ENCODE results near the gene ZDHHC14.
"Not testable (repeated sequence)": the region's sequence is repeated elsewhere in the genome, so short reads cannot be mapped to it uniquely, and the experiment has no call there.

ZDHHC14 gene

GRCh38 chr6:157690441-157691210, 309.6 kb downstream of the ZDHHC14 start:
- TF ChIP-seq CTCF (IDR thresholded peaks at IDR 0.05; ENCODE audit: extremely low read depth, missing control alignments), result no peak

DNA sequence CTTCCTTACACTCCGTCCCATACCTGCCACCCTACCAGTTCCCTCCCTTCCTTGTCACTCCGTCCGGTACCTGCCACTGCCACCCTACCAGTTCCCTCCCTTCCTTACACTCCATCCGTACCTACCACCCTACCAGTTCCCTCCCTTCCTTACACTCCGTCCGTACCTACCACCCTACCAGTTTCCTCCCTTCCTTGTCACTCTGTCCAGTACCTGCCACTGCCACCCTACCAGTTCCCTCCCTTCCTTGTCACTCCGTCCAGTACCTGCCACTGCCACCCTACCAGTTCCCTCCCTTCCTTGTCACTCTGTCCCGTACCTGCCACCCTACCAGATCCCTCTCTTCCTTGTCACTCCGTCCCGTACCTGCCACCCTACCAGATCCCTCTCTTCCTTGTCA, 310.6 kb downstream of the ZDHHC14 start:
- DNase-seq (ENCODE audit: low spot score), result not testable (repeated sequence)

More at GRCh38 chr6:157690441-157691210, 309.6 kb downstream of the ZDHHC14 start:
- DNase-seq (ENCODE audit: low spot score), result no peak

DNA sequence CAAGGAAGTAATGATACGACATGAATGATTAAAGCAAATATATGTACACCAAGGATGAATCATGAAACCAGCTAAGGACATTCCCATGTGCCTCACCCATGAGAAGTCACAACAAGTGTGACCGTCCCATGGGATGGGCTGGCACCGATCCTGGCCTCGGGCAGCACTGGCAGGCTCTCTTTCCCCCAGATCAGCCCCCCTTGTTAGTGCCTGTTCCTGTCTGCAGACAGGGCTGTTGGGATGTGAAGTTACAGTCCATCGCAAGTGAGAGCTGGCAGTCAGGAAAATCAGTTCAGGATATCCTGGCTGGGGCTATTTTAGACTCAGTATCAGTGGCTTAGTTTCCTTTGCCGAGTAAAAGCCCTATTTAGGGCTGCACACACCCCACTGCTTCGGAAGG, 312.9 kb downstream of the ZDHHC14 start:
- no peak for TF ChIP-seq CTCF (IDR thresholded peaks at IDR 0.05; ENCODE audit: extremely low read depth, missing control alignments)
- DNase-seq (ENCODE audit: low spot score), result no peak

- no peak for TF ChIP-seq CTCF (IDR thresholded peaks at IDR 0.05; ENCODE audit: extremely low read depth, missing control alignments)
- no peak for DNase-seq (ENCODE audit: low spot score)
Measured at GRCh38 chr6:157695301-157696040, 314.5 kb downstream of the ZDHHC14 start.

DNA sequence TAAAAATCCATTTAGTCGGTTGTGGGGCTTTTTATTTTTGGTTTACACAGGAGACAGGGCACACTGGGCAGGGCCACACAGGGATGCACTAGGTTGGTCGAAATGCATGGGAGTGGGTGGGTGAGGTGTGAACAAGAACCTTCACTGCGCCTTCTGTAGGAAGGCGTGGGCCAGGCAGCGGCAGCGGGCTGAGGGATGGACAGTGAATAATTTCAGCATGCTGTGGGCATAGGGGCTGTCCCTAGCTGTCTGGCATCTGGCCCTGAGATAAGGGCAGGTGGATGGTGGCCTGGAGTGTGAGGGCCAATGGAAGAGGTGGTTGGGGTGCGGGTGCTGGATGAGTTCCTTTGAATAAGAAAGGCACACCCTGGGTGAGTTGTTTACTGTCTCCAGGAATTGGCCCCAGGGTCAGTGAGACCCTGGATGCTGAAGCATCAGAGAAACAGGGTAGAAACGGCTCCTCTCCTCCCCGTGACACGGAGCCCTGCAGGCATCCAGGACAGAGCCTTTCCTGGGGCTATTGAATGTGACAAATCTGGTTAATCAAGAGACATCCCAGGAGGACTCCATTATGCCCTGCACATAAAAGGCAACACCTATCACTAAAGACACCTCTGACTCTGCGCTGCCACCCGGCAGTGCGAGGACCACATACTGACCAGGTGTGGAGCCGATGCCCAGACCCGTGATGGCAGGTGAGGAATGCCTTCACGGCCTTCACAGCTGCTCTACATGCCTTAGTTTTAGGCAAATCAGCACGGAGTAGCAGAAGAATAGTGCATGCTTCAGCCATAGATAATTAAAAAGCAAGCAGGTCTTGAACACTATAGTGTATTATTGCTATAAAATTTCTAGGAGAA, 319.0 kb downstream of the ZDHHC14 start:
- no peak for DNase-seq (ENCODE audit: low spot score)
- TF ChIP-seq CTCF (IDR thresholded peaks at IDR 0.05; ENCODE audit: extremely low read depth, missing control alignments), result no peak

DNA sequence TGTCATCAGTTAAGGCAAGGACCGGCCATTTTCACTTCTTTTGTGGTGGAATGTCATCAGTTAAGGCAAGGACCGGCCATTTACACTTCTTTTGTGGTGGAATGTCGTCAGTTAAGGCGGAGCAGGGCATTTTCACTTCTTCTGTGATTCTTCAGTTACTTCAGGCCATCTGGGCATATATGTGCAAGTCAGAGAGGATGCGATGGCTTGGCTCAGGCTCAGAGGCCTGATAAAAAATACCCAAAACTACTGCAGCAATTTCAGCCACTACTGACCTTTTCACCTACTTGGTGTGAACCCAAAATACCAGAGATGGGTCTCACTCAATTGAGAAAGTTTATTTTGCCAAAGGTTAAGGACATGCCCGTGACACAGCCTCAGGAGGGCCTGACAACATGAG, 325.4 kb downstream of the ZDHHC14 start:
- DNase-seq (ENCODE audit: low spot score), result not testable (repeated sequence)

- no peak for DNase-seq (ENCODE audit: low spot score)
- TF ChIP-seq CTCF (IDR thresholded peaks at IDR 0.05; ENCODE audit: extremely low read depth, missing control alignments), result no peak
Measured at GRCh38 chr6:157706883-157707282, 325.9 kb downstream of the ZDHHC14 start.

- DNase-seq (ENCODE audit: low spot score), result no peak
- TF ChIP-seq CTCF (IDR thresholded peaks at IDR 0.05; ENCODE audit: extremely low read depth, missing control alignments), result no peak
Measured at GRCh38 chr6:157707576-157707975, 326.6 kb downstream of the ZDHHC14 start.
